ENCODE measurements around the gene MUC20.

The MUC20 gene

DNA sequence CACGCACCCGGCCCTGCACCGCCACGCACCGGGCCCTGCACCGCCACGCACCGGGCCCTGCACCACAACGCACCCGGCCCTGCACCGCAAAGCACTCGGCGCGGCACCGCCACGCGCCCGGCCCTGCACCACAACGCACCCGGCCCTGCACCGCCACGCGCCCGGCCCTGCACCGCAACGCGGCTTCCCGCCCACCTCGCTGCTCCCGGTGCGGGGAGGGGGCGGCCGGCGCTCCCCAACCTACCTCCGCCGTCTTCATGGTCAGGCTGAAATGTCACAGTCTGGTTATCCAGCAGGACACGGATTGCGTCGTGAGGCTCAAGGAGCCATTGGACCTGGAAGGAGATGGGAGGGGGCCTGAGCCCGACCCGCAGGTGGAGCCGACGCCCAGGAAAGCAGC, 41.8 kb downstream of the MUC20 start:
- Histone ChIP-seq H3K9me3 (replicated peaks; ENCODE audit: low read length) (no peaks in the 10 kb centered on the region), H3K9ac (ENCODE audit: low read depth, low read length) (no peak overlapping the region), H3K27me3 (ENCODE audit: control insufficient read depth, insufficient read depth, low read length) (peaks cover 75% of the 10 kb centered on the region), H3K4me3 (ENCODE audit: low read length) (no peak overlapping the region), H3K36me3 (ENCODE audit: insufficient read depth, low read length) (no peaks in the 10 kb centered on the region), H3K4me1 (ENCODE audit: control insufficient read depth, insufficient read depth, low read length) (no peaks in the 10 kb centered on the region), H3K4me2 (ENCODE audit: low read length) (no peak overlapping the region)

DNA sequence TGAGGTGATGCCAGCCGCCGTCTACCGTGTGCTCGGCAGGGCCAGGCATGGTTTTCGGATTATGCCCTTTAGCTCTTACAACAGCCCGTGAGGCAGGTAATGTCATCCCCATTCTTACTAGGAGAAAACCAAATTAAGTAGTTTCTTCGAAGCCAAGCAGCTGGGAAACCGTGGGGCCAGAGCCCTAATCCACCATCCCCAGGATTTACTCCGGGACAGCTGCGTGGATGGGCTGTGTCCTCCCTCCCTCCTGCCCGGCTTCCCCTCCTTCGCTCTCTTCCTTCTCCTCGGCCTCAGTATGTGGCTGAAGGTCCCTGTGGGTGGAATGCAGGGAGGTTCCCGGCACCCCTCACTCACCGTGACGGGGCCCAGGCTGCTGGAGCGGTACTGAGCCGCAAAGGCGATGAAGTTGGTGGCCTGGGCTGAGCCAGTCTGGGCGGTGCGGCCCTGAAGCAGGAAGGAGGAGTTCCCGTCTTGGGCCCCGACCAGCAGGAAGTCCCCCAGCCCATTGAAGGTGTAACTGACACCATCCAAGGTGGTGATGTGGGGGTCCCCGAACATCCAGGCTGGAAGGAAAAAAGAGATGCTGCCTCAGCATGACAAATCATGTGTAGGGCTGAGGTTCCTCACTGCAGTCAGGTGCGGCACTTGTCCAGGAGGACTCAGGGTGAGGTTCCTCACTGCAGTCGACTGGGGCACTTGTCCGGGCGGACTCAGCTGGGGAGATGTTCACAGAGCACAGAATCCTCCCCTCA, 42.5 kb downstream of the MUC20 start:
- Histone ChIP-seq H3K4me2 (ENCODE audit: low read length) (no peak overlapping the region), H3K4me3 (ENCODE audit: low read length) (no peak overlapping the region), H3K36me3 (ENCODE audit: insufficient read depth, low read length) (no peaks in the 10 kb centered on the region), H3K9me3 (replicated peaks; ENCODE audit: low read length) (no peaks in the 10 kb centered on the region), H3K9ac (ENCODE audit: low read depth, low read length) (no peak overlapping the region), H3K4me1 (ENCODE audit: control insufficient read depth, insufficient read depth, low read length) (no peaks in the 10 kb centered on the region), H3K27me3 (ENCODE audit: control insufficient read depth, insufficient read depth, low read length) (peaks cover 68% of the 10 kb centered on the region)

DNA sequence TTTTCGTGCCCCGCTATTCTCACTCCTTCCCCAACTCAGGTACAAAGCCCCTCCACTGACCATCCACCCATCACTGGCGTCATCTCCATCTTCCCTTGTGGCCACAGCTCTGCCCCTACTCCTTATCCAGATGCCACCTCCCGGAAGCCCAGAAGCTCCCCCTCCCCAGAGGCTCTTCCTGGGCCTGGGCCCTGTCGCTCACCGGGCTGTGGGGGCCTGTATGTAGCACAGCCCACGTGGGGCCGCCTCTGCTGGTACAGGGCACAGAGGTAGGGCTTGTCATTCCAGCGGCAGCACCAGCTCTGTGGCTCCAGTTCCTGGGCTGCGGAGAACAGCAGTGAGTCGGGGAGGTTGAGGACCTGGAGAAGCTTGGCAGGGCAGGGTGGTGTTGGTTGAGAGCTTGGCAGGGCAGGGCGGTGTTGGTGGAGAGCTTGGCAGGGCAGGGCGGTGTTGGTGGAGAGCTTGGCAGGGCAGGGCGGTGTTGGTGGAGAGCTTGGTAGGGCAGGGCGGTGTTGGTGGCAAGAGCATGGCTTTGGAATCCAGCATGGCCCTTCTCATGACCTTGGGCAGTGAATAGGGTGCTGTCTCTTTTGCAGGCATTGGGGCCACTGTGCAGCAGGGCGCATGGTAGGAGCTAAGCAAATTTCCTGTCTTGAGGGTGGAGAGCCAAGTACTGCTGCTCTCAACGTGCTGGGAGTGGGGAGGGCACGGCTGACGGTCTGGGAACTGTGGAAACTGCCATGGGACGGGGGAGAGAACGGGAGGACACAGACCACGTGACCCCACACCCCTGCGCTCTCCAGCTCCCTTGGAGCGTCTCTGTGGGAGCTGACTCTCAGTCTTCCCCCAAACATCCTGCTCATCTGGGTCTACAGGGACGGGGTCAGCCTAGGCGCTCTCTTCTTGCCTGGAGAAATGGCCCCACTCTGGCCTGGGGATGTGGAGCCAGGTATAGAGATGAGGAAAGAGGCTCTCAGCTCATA, 43.4 kb downstream of the MUC20 start:
- H3K4me2 ChIP-seq (ENCODE audit: low read length), result no peak overlapping the region
- no peaks in the 10 kb centered on the region for H3K36me3 ChIP-seq (ENCODE audit: insufficient read depth, low read length)
- H3K9me3 ChIP-seq (replicated peaks; ENCODE audit: low read length), result no peaks in the 10 kb centered on the region
- peaks cover 64% of the 10 kb centered on the region for H3K27me3 ChIP-seq (ENCODE audit: control insufficient read depth, insufficient read depth, low read length)
- no peak overlapping the region for H3K9ac ChIP-seq (ENCODE audit: low read depth, low read length)
- H3K4me3 ChIP-seq (ENCODE audit: low read length), result no peak overlapping the region
- H3K4me1 ChIP-seq (ENCODE audit: control insufficient read depth, insufficient read depth, low read length), result no peaks in the 10 kb centered on the region

DNA sequence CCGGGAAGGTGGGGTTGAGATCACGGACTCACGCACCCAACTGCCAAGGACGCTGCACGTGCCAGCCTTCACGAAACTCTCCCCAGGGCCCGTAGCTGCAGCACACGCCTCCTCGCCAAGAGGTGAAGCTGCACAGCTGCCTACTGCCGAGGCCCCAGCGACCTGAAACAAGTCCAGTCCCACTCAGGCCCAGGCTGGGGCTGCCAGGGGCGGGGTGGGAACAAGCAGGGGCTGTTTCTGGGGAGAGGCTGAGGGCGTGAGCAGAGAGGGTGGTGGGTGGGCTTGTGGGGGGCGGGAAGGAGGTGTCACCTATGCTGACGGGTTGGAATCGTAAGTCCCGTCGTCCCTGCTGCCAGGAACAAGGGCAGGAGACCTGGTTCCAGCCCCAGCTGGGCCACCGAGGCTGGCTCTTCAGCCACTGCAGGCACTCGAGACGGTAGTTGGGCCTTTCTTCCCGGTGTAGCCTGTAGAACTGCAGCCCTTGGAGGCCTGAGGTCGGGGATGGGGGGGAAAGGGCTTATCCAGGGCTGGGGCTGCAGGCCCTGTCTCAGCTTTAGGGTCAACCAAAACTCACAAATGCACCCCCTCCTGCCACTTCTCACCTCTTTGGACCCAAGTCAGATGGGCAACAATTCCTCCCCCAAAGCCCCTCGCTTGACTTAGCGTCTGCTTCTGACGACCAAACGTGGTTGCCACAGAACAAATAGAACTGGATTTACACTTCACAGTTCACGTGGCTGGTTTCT, 44.4 kb downstream of the MUC20 start:
- Histone ChIP-seq H3K4me2 (ENCODE audit: low read length) (no peak overlapping the region), H3K27me3 (ENCODE audit: control insufficient read depth, insufficient read depth, low read length) (peaks cover 61% of the 10 kb centered on the region), H3K4me1 (ENCODE audit: control insufficient read depth, insufficient read depth, low read length) (no peaks in the 10 kb centered on the region), H3K4me3 (ENCODE audit: low read length) (no peak overlapping the region), H3K36me3 (ENCODE audit: insufficient read depth, low read length) (no peaks in the 10 kb centered on the region), H3K9me3 (replicated peaks; ENCODE audit: low read length) (no peaks in the 10 kb centered on the region), H3K9ac (ENCODE audit: low read depth, low read length) (no peak overlapping the region)

DNA sequence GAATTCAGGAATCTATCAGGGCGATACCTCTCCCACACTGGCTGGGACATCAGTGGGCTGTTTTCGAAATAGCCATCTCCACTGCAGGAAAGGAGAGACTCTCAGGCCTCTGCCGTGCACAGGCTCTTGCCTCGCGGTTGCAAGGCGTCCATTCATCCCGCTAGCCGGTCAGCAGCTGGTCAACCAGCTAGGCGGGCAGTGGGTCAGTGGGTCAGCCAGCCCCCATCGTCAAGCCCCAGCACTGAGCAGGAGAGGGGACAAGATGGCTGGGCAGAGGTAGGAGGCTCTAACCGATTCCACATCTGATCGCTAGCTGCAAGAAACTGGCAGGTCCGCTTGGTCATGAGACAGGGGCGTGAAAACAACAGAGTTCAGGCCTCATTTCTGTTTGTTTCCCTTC, 45.9 kb downstream of the MUC20 start:
- H3K4me3 ChIP-seq (ENCODE audit: low read length), result no peak overlapping the region
- H3K9ac ChIP-seq (ENCODE audit: low read depth, low read length), result no peak overlapping the region
- H3K4me2 ChIP-seq (ENCODE audit: low read length), result no peak overlapping the region
- no peaks in the 10 kb centered on the region for H3K9me3 ChIP-seq (replicated peaks; ENCODE audit: low read length)
- H3K36me3 ChIP-seq (ENCODE audit: insufficient read depth, low read length), result no peaks in the 10 kb centered on the region
- peaks cover 46% of the 10 kb centered on the region for H3K27me3 ChIP-seq (ENCODE audit: control insufficient read depth, insufficient read depth, low read length)
- no peaks in the 10 kb centered on the region for H3K4me1 ChIP-seq (ENCODE audit: control insufficient read depth, insufficient read depth, low read length)

DNA sequence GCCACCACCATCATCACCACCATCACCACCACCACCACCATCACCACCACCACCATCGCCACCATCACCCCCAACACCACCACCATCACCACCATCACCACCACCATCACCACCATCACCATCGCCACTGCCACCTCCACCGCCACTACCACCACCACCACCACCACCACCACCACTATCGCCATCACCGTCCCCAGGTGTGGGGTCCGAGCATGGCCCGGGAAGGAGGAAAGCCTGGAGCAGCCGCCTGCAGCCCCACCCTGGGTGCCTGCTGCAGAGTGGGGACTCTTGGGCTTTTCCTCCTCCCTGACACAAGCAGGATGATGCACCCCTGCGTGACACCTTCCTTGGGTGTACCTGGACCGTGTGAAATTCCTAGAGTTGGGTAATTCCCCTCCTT, 47.0 kb downstream of the MUC20 start:
- Histone ChIP-seq H3K4me3 (ENCODE audit: low read length) (no peak overlapping the region), H3K9ac (ENCODE audit: low read depth, low read length) (no peak overlapping the region), H3K4me2 (ENCODE audit: low read length) (no peak overlapping the region), H3K36me3 (ENCODE audit: insufficient read depth, low read length) (no peaks in the 10 kb centered on the region), H3K27me3 (ENCODE audit: control insufficient read depth, insufficient read depth, low read length) (peaks cover 37% of the 10 kb centered on the region), H3K4me1 (ENCODE audit: control insufficient read depth, insufficient read depth, low read length) (no peaks in the 10 kb centered on the region), H3K9me3 (replicated peaks; ENCODE audit: low read length) (no peaks in the 10 kb centered on the region)

DNA sequence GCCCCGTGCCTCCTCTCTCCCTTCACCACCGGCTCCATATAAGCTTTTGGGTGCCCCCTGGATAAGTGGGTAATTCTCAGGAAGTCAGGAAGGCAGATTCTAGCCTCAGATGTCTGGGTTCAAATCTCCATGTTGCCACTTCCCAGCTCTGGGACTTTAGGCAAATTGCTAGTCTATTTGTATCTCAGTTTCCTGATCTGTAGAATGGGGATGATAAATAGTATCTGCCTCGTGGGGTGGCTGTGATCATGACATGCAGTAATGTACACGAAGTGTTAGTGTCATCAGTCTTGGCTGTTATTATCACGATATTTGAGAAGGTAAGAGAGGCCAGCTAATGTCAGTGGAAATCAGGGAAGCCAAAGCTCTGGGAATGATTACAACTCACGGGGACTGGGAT, 47.6 kb downstream of the MUC20 start:
- Histone ChIP-seq H3K27me3 (ENCODE audit: control insufficient read depth, insufficient read depth, low read length) (peaks cover 31% of the 10 kb centered on the region), H3K4me3 (ENCODE audit: low read length) (no peak overlapping the region), H3K9ac (ENCODE audit: low read depth, low read length) (no peak overlapping the region), H3K36me3 (ENCODE audit: insufficient read depth, low read length) (no peaks in the 10 kb centered on the region), H3K9me3 (replicated peaks; ENCODE audit: low read length) (no peaks in the 10 kb centered on the region), H3K4me1 (ENCODE audit: control insufficient read depth, insufficient read depth, low read length) (no peaks in the 10 kb centered on the region), H3K4me2 (ENCODE audit: low read length) (no peak overlapping the region)

DNA sequence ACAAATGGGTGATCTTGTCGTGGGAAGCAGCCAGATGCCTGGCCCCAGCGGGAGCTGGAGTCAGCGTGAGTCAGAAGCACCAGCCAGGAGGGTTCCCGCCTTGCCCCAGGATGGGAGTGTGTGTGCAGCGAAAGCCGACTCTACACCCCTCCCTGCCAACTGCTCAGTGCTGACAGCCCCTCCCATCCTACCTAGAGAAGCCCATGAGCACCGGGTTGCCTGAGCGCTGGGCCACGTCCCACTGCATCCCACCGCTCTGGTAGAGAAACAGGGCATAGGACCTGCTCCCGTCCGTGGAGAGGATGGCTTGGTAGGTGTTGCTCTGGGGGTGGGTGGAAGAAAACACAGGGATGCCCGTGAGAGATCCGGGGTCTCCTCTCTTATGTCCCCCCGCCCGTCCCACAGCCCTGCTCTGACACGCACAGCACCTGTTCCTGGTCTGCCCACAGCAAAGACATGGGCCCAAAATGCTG, 48.1 kb downstream of the MUC20 start:
- H3K27me3 ChIP-seq (ENCODE audit: control insufficient read depth, insufficient read depth, low read length), result peaks cover 28% of the 10 kb centered on the region
- H3K4me3 ChIP-seq (ENCODE audit: low read length), result no peak overlapping the region
- H3K36me3 ChIP-seq (ENCODE audit: insufficient read depth, low read length), result no peaks in the 10 kb centered on the region
- no peak overlapping the region for H3K4me2 ChIP-seq (ENCODE audit: low read length)
- no peak overlapping the region for H3K9ac ChIP-seq (ENCODE audit: low read depth, low read length)
- no peaks in the 10 kb centered on the region for H3K9me3 ChIP-seq (replicated peaks; ENCODE audit: low read length)
- H3K4me1 ChIP-seq (ENCODE audit: control insufficient read depth, insufficient read depth, low read length), result no peaks in the 10 kb centered on the region

DNA sequence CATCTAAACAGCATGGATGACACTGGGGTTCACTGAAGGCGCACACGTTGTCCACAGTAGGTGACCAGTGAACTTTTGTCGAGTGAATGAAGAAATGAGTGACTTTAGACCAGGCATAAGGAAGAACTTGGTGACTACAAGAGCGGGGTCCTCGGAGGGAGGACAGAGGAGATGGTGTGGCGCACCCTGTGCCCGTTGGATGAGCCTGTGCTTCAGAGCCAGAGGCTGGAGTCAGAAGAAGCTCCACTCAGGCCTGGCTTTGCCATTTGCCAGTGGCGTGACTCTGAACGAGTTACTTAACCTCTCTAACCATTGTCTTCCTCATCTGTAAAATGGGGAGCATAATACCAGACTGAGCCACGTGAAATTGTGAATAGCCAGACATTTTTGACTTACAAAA, 48.8 kb downstream of the MUC20 start:
- Histone ChIP-seq H3K9me3 (replicated peaks; ENCODE audit: low read length) (no peaks in the 10 kb centered on the region), H3K36me3 (ENCODE audit: insufficient read depth, low read length) (no peaks in the 10 kb centered on the region), H3K27me3 (ENCODE audit: control insufficient read depth, insufficient read depth, low read length) (peaks cover 22% of the 10 kb centered on the region), H3K9ac (ENCODE audit: low read depth, low read length) (no peak overlapping the region), H3K4me2 (ENCODE audit: low read length) (no peak overlapping the region), H3K4me1 (ENCODE audit: control insufficient read depth, insufficient read depth, low read length) (no peaks in the 10 kb centered on the region), H3K4me3 (ENCODE audit: low read length) (no peak overlapping the region)

DNA sequence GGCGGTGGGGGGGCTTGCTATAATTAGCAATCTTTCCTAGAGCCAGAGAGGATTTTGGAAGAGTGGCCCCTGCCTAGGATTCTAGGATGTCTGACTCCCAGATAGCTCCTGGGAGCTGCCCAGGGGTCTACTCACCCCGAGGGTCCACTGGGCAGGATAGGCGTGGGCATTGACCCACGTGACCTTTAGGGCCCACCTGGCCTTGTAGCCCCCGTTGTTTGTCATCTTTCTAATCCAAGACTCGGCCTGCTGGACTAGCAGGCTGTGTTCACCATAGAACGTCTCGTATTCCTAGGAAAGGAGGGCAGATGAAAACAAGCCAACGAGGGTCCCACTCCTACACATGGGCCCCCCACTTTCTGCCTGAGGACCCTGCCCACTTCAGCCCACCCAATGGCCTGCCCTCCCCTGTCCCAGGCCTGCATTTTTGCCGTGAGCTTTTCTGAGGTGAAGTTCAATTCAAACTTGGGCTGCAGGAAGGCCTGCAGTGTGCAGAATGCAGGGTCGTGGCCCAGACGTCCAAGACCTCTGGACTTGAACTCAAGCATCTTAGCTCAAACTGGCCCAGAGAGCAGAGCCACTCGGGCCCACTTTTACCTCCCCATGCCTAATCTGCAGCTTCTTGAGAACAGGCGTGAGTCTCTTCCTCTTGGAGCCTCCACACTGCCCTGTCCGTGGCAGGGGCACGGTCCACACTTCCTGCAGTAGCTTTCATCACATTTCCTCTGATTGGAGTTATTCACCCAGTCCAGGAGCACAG, 49.5 kb downstream of the MUC20 start:
- Histone ChIP-seq H3K4me1 (ENCODE audit: control insufficient read depth, insufficient read depth, low read length) (no peaks in the 10 kb centered on the region), H3K9ac (ENCODE audit: low read depth, low read length) (no peak overlapping the region), H3K4me2 (ENCODE audit: low read length) (no peak overlapping the region), H3K4me3 (ENCODE audit: low read length) (no peak overlapping the region), H3K9me3 (replicated peaks; ENCODE audit: low read length) (no peaks in the 10 kb centered on the region), H3K36me3 (ENCODE audit: insufficient read depth, low read length) (no peaks in the 10 kb centered on the region), H3K27me3 (ENCODE audit: control insufficient read depth, insufficient read depth, low read length) (peaks cover 16% of the 10 kb centered on the region)
